GM18870 (cell line): ENCODE results near the gene UBE2J2.

Experiments
- ATAC-seq: cut with Tn5 transposase; IDR thresholded peaks from one replicate; pipeline ENCODE4 v1.9.1; 2021; ENCODE audit warnings: moderate library complexity; ENCODE audit not compliant: unreplicated experiment

The UBE2J2 gene

GRCh38 chr1:1215080-1215676 is 58.5 kb downstream of the UBE2J2 start:
- no peak for ATAC-seq

DNA sequence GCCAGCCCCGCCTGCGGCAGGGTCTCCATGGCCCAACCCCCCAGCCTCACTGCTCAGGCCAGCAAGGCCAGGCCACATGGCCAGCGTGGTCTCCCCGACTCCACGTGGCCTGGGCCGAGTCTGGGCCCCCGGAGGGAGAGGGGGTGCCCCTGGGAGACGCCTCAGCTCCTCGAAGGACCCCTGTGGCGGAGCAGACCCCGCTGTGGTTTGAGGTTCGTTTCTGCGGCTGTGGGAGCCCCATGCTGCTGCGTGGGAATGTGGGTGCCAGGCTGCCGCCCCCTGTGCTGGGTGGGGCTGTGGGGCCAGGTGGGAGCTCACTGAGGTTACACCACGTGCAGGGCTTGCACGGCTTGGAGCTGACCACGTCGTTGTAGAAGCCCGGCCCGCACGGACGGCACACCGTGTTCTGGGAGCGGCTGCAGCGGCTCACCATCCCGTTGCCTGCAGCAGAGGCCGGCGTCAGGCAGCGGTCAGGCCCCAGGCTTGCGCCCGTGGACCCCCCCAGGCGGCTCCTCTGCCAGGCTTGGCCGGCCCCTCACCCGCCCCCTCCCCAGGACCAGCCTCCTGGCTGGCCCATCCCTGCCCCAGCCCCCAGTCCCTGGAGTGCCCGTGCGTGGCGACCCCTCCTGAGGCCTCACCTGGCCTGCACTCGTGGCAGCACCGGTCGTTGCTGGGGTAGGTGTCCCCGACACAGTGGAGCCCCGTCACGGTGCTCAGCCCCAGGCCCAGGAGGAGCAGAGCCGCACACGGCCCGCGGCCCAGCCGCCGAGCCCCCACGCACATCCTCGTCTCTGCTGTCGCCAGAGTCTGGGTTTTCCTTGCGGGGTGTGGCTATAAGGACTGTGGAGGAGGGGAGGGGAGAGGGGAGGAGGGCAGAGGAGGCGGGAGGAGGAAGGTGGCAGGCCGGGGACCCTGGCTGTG is 60.0 kb downstream of the UBE2J2 start, which contains the start of gene TNFRSF4:
TNFRSF4 (minus strand) TSS at position 809 of the 921 bp plus-strand sequence; CDS start at position 783, 26 bp downstream.
- no peak for ATAC-seq

DNA sequence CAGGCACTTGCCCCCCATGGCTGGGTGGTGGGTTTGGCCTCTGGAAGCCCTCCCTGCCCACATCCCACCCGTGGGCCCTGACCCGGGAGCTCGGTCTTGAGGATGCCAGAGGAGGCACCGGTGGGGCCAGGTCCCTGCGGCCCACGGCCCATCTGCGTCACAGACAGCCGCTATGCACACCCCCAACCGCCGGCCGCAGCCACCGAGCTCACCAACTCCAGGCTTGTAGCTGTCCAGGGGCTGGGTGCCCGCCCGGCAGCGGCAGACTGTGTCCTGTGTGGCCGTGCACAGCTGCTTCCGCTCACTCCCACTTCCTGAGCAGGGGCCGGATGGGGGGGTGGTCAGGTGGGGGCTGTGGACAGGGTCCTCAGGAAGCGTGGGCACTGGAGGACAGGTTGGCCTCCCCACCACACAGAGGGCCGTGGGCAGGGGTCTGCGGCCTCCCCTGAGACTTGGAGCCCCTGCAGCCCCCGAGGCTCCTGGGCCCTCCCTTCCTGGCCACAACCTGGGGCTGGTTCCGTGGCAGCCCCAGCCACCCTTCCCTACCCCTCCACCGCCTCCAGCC is 60.8 kb downstream of the UBE2J2 start:
- no peak for ATAC-seq

DNA sequence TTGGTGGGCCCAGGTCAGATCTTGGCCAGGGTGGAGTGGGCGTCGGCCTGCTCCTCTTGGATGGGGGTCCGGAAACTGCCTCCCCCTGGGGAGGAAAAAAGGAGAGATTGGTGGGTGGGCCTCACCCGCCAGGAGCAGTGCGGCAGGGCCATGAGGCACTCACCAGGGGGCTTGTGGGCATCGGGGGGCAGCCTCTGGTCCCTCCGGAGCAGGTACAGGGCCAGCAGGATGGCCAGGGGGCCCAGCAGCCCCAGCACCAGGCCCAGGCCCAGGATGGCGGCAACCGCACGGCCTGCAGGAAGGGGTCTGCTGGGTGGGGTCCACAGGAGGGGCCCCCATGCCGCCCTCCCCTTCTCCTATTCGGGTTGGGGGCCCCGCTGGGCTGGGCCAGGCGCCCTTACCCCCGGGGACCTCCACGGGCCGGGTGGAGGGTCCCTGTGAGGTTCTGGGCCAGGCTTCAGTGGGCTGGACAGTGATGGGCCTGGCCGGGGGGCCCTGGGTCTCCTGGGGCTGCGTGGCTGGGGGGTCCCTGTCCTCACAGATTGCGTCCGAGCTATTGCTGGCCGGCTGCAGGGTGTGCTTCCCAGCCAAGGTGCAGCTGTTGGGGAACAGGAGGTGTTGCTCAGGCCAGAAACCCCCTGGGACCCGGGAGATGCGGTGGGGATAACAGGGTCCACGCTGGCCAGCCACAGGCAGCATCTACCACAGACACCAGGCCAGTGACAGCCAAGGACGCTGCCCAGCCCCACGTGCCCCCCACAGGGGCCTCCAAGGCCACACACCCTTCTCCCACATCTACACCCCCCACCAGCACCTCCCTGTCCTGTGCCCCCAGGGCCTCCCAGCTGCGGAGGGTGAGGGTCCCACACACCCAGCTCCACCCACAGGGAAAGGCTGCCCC is 61.9 kb downstream of the UBE2J2 start:
- no peak for ATAC-seq

- ATAC-seq = no peak
Measured at GRCh38 chr1:1210726-1211540, 62.7 kb downstream of the UBE2J2 start.

DNA sequence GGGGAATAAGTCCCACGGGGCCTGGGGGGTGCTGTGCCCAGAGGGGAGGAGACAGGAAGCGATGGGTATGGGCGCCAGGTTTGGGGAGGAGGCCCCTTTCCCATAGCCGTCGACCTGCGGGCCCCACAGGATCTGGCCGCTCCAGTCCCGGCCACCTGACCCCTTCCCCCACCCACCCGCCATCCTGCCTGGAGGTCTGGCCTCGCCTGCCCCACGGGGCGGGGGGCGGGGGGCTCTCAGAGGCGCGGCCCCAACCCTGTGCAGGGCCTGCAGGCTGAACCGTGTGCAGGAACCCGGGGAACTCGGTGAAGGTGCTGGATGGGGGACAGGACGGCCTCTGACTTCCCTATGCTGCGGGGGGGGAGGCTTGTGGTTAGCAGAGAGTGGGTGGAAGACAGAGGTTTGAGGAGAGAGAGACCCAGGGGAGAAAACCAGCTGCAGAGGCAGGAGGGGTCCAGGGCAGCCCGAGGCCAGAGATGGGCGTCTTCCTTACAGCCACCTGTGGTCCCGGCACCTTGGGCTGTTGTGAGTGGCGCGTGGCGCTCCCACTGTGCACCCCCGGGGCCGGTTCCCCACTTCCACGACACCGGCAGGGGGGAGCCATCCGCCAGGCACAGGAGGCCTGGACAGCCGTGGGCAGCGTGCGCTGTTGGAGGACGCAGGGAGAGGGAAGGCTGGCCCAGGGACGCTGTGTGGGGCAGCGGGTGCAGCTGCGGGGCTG is 64.8 kb downstream of the UBE2J2 start:
- ATAC-seq = no peak

GRCh38 chr1:1207571-1207892 is 66.1 kb downstream of the UBE2J2 start:
- ATAC-seq = no peak

DNA sequence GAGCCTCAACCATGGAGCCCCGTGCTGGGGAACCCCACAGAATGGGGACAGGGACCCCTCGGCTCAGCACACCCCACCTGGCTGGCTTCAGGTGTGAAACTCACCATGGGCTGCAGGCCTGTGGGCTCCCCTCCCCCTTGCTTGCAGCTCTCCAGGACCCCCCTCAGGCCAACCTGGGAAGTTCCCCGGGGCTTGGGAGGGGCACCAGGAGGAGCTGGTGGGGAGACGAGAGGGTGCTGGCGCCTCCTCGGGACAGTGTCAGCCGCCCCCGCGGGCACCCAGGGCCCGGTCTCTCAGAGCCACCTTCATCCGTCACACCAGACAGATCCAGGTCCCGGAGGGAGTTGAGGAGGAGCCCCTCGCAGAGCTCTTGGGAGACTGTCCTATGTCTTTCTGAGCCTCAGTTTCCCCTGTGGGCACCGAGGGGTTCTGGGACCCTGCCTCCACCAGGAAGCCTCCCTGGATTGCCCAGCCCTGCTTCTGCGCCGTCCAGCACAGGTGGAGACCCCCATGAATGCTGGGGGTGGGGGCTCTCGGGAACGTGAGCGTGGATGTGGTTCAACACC is 66.6 kb downstream of the UBE2J2 start:
- no peak for ATAC-seq

GRCh38 chr1:1206376-1206965 is 67.2 kb downstream of the UBE2J2 start, which contains the start of gene TNFRSF18:
TSS of gene TNFRSF18 (minus strand) at chr1:1206592. CDS start at chr1:1206571, 21 bp downstream.
- ATAC-seq = no peak

DNA sequence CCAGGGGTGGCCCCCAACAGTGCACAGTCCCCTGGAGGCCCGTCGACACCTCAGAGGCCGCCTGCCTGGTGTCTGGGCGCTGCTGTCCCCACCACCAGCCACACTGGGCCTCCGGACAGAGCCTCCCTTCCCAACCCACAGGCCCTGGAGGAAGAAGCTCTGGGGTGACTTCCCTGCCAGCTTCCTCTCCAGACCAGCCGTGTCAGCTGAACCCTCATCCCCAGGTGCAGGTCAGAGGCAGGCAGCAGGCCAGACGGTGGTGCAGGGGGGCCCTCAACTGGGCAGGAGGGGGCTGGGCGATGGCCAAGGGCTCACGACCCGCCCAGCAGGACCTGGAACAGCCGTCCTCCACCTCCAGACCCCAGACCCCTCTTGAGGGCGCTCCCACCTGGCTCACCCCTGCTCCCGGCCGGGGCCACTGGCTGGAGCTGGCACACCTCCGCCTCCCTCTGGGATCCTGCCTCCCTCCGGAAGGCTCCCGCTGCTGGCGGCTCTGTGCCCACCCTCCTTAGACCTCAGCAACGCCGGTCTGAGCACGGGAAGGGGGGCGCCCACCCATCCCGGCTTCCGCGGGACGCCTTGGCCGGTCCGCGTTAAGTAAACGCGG is 67.8 kb downstream of the UBE2J2 start:
- ATAC-seq = no peak

DNA sequence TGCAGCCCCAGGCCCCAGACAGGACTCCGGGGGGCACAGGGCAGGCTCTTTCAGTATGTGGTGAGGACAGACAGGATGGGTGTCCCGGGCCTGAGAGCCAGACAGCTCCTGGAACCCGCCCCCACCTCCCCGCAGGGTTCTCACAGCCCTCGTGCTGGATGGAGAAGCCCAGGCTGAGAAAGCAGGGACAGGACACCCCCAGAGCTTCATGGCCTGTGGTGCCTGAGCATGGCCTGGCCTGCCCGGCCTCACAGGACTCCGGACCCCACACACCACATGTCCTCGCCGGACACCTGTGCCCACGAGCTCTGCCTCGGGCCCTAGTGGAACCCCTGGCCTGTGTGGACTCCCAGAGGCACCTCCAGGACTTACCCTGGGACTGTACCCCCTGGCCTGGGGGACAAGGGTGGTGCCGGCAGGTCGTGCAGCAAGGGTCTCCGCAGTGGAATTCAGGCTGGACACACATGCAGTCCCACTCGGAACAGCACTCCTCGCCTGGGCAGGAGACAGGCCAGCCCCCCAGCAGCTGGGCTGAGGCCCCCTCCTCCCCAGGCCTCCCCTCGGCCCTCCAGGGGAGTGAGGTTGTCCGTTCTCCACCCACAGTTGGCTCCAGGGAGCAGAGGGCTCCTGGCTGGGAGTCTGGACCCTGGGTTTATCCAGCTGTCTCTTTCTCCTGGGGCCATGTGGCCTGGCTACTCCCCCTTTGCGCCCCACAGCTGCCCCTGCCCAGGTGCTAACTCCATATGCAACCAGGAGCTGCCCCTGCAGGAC is 68.5 kb downstream of the UBE2J2 start:
- no peak for ATAC-seq

DNA sequence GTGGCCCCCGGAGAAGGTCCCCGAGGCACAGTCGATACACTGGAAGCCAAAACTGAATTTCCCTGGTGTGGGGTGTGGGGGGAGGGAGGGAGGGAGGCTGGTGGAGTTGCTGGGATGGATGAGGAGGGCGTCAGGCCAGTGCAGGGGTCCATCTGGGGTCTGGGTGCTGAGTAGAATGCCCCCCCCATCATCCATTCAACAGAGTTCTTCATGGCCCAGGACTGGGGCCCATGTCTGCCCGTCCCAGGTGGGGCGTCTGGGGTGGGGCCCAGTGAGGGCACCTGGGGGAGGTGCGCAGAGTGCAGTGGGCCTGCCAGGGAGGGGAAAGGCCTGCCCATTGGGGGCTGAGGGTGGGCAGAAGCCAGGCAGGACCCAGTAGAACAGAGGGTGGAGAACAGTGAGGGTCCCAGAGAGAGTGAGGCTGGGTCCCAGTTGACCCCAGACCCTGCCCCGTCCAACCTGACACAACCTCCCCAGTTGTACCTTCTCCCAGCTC is 69.2 kb downstream of the UBE2J2 start:
- ATAC-seq = no peak
